Hepatocyte (in vitro differentiated cells): ENCODE measurements around the gene CD160. TPM values are rescaled to one million over a fixed set of nuclear protein-coding genes. Genes with fewer than 3 reads are reported as not detected.

Source experiments
- DNase-seq: peaks from one replicate; pipeline ENCODE4 v3.0.0-alpha.2; 2016; ENCODE audit warnings: low spot score
- H2AFZ ChIP-seq: fragments of 200-600 bp; sonication (generic); 2 replicates; pipeline ENCODE4 v1.6.0; 2016; ENCODE audit warnings: antibody characterized with exemption, mild to moderate bottlenecking
- H3K27ac ChIP-seq: fragments of 200-600 bp; sonication (generic); 2 replicates; pipeline ENCODE4 v1.5.1; 2016; ENCODE audit warnings: mild to moderate bottlenecking
- H3K27me3 ChIP-seq: fragments of 200-600 bp; sonication (generic); 2 replicates; pipeline ENCODE4 v1.6.1; 2016
- H3K36me3 ChIP-seq: fragments of 200-600 bp; sonication (generic); replicated peaks from 2 replicates; pipeline ENCODE4 v1.5.1; 2016; ENCODE audit warnings: low read depth; ENCODE audit not compliant: insufficient read depth
- H3K4me1 ChIP-seq: fragments of 200-600 bp; sonication (generic); 2 replicates; pipeline ENCODE4 v1.5.1; 2016; ENCODE audit warnings: mild to moderate bottlenecking, moderate library complexity; ENCODE audit not compliant: insufficient read depth
- H3K4me2 ChIP-seq: fragments of 200-600 bp; sonication (generic); 2 replicates; pipeline ENCODE4 v1.6.0; 2016
- H3K4me3 ChIP-seq: fragments of 200-600 bp; sonication (generic); 2 replicates; pipeline ENCODE4 v1.5.1; 2016; ENCODE audit warnings: mild to moderate bottlenecking
- H3K79me2 ChIP-seq: fragments of 200-600 bp; sonication (generic); 2 replicates; pipeline ENCODE4 v1.6.0; 2017; ENCODE audit warnings: mild to moderate bottlenecking
- H3K9me2 ChIP-seq: fragments of 200-600 bp; sonication (generic); replicated peaks from 2 replicates; pipeline ENCODE4 v1.6.0; 2017; ENCODE audit warnings: mild to moderate bottlenecking; ENCODE audit not compliant: insufficient read depth
- H3K9me3 ChIP-seq: fragments of 200-600 bp; sonication (generic); 2 replicates; pipeline ENCODE4 v1.5.1; 2016; ENCODE audit warnings: low read depth, mild to moderate bottlenecking
- H4K20me1 ChIP-seq: fragments of 200-600 bp; sonication (generic); 2 replicates; pipeline ENCODE4 v1.6.0; 2016; ENCODE audit warnings: mild to moderate bottlenecking; ENCODE audit not compliant: insufficient read depth, poor library complexity, severe bottlenecking
- CTCF ChIP-seq: fragments of 200-600 bp; sonication (generic); IDR thresholded peaks from 2 replicates; pipeline ENCODE4 v1.5.1; 2016; ENCODE audit warnings: antibody characterized with exemption, mild to moderate bottlenecking; ENCODE audit not compliant: poor library complexity
- EZH2 ChIP-seq: fragments of 200-600 bp; sonication (generic); IDR thresholded peaks from 2 replicates; pipeline ENCODE4 v1.6.1; 2016; ENCODE audit warnings: antibody characterized with exemption, mild to moderate bottlenecking, borderline replicate concordance
- EZH2phosphoT487 ChIP-seq: fragments of 200-600 bp; sonication (generic); IDR thresholded peaks from one replicate; pipeline ENCODE4 v1.6.1; 2018; ENCODE audit warnings: antibody characterized with exemption, mild to moderate bottlenecking, low read depth, moderate library complexity; ENCODE audit not compliant: unreplicated experiment, severe bottlenecking
- WGBS: methylation state at CpG from one replicate; pipeline ENCODE4 v1.1.6; 2016; ENCODE audit warnings: low lambda C conversion rate; ENCODE audit errors: missing lambda C conversion rate; 5-methylcytosine and 5-hydroxymethylcytosine counted together
- polyA plus RNA-seq: library from polyadenylated mRNA; unstranded; fragments of >200 nt; fragmentation: Nextera tagmentation; extraction: Ambion mirVana; gene quantifications from 2 replicates; pipeline ENCODE4 v1.2.1, GENCODE V29; 2016
- total RNA-seq: library from RNA; depleted of rRNA; stranded (reverse); fragments of >200 nt; gene quantifications from 2 replicates; pipeline ENCODE4 v1.2.3, GENCODE V29; 2014

CD160 gene
- total and polyA plus RNA-seq, 2 experiments from 2014 or later = not detected

- H3K9me2 ChIP-seq = no peaks in the 10 kb centered on the region
- no peak overlapping the region for H3K4me3 ChIP-seq
- H4K20me1 ChIP-seq = no peaks in the 10 kb centered on the region
- peaks cover 23% of the 10 kb centered on the region for H3K79me2 ChIP-seq
- H3K27me3 ChIP-seq = no peaks in the 10 kb centered on the region
- peak overlapping the region; percentile 71 for H3K4me2 ChIP-seq
- DNase-seq = no peak
- peak overlapping the region; percentile 91 for H3K27ac ChIP-seq
- TF ChIP-seq EZH2 = no peak
- no peak for TF ChIP-seq EZH2phosphoT487
- TF ChIP-seq CTCF = no peak
- no peaks in the 10 kb centered on the region for H3K9me3 ChIP-seq
- H3K36me3 ChIP-seq = no peaks in the 10 kb centered on the region
- H3K4me1 ChIP-seq = peaks cover 32% of the 10 kb centered on the region
- no peak overlapping the region for H2AFZ ChIP-seq
- WGBS = 39% methylated on average over 7 of the region's 7 CpGs
These were observed 11.2 kb upstream of the CD160 start for GRCh38 chr1:145708063-145708462.

- peak overlapping the region; percentile 25 for H3K4me2 ChIP-seq
- H3K4me3 ChIP-seq = no peak overlapping the region
- H3K4me1 ChIP-seq = peaks cover 36% of the 10 kb centered on the region
- H3K27me3 ChIP-seq = no peaks in the 10 kb centered on the region
- peaks cover 4% of the 10 kb centered on the region for H3K79me2 ChIP-seq
- TF ChIP-seq EZH2 = no peak
- no peak for TF ChIP-seq EZH2phosphoT487
- TF ChIP-seq CTCF = no peak
- WGBS = 86% methylated on average over 4 of the region's 4 CpGs
- no peaks in the 10 kb centered on the region for H3K9me3 ChIP-seq
- H2AFZ ChIP-seq = no peak overlapping the region
- H3K27ac ChIP-seq = no peak overlapping the region
- DNase-seq = no peak
- H3K9me2 ChIP-seq = no peaks in the 10 kb centered on the region
- H3K36me3 ChIP-seq = no peaks in the 10 kb centered on the region
- no peaks in the 10 kb centered on the region for H4K20me1 ChIP-seq
These were observed 8.8 kb upstream of the CD160 start for GRCh38 chr1:145710291-145711027.

- no peaks in the 10 kb centered on the region for H4K20me1 ChIP-seq
- no peaks in the 10 kb centered on the region for H3K79me2 ChIP-seq
- TF ChIP-seq EZH2 = no peak
- TF ChIP-seq EZH2phosphoT487 = peak; percentile 77
- no peak overlapping the region for H2AFZ ChIP-seq
- H3K4me1 ChIP-seq = peaks cover 30% of the 10 kb centered on the region
- no peaks in the 10 kb centered on the region for H3K36me3 ChIP-seq
- WGBS = 27% methylated on average over 3 of the region's 3 CpGs
- DNase-seq = peak; percentile 82
- H3K27me3 ChIP-seq = no peaks in the 10 kb centered on the region
- H3K9me3 ChIP-seq = no peaks in the 10 kb centered on the region
- H3K9me2 ChIP-seq = no peaks in the 10 kb centered on the region
- peak overlapping the region; percentile 48 for H3K27ac ChIP-seq
- no peak overlapping the region for H3K4me3 ChIP-seq
- peak overlapping the region; percentile 25 for H3K4me2 ChIP-seq
These were observed 8.1 kb upstream of the CD160 start for GRCh38 chr1:145711213-145711651.

GRCh38 chr1:145714524-145715111, 4.7 kb upstream of the CD160 start:
- Histone ChIP-seq H3K4me1 (peaks cover 22% of the 10 kb centered on the region), H3K79me2 (no peaks in the 10 kb centered on the region), H3K4me2 (no peak overlapping the region), H3K36me3 (no peaks in the 10 kb centered on the region), H3K9me3 (no peaks in the 10 kb centered on the region), H2AFZ (no peak overlapping the region), H3K27me3 (no peaks in the 10 kb centered on the region), H3K27ac (peak overlapping the region; percentile 75), H3K4me3 (no peak overlapping the region), H3K9me2 (no peaks in the 10 kb centered on the region), H4K20me1 (no peaks in the 10 kb centered on the region)
- no peak for TF ChIP-seq CTCF
- TF ChIP-seq EZH2 = no peak
- 63% methylated on average over 6 of the region's 6 CpGs for WGBS
- peak; percentile 60 for DNase-seq
